Left lung (tissue), 10 donors: ENCODE results near the gene AGO3. TPM values are rescaled to one million over a fixed set of nuclear protein-coding genes. Genes with fewer than 3 reads are reported as not detected.

Experiments
- ATAC-seq: fragments of 200-7000 bp; cut with Tn5 transposase; one replicate; pipeline ENCODE4 v1.9.1; 2020; ENCODE audit warnings: moderate library complexity
- DNase-seq, 4 donors: peaks; one replicate each; pipeline ENCODE4 v3.0.0-alpha.2; 2013 to 2020
- H3K27ac ChIP-seq, 2 donors: fragments of 200-600 bp; sonication (generic) in 1 of 2; one replicate each; pipeline versions ENCODE4 v1.5.0 to v1.8.0; 2020 to 2021
- H3K27me3 ChIP-seq, 2 donors: fragments of 200-600 bp; sonication (generic) in 1 of 2; one replicate each; pipeline versions ENCODE4 v1.5.0 to v1.8.0; 2020 to 2021
- H3K36me3 ChIP-seq, 2 donors: fragments of 200-600 bp; sonication (generic) in 1 of 2; one replicate each; pipeline versions ENCODE4 v1.5.0 to v1.8.0; 2020 to 2021
- H3K4me1 ChIP-seq, 2 donors: fragments of 200-600 bp; one replicate each; pipeline ENCODE4 v1.8.0; 2021
- H3K4me3 ChIP-seq, 2 donors: fragments of 200-600 bp; sonication (generic) in 1 of 2; one replicate each; pipeline versions ENCODE4 v1.5.0 to v1.8.0; 2020 to 2021; ENCODE audit warnings: mild to moderate bottlenecking in 1 of 2
- H3K9me3 ChIP-seq, 2 donors: fragments of 200-600 bp; sonication (generic) in 1 of 2; one replicate each; pipeline versions ENCODE4 v1.5.0 to v1.8.0; 2020 to 2021
- intact Hi-C, 2 donors: fragments of 100-400 bp; cut with DNase I; formaldehyde crosslinking; loops; one replicate each; pipeline versions ENCODE4 v1.11.2 to v1.14.2; 2022
- polyA plus RNA-seq, 6 donors: library from polyadenylated mRNA; unstranded; fragments of 120-200 nt; gene quantifications; one replicate each; pipeline ENCODE4 v1.2.1, GENCODE V29; 2013; ENCODE audit not compliant: insufficient read length in 6 of 6
- total RNA-seq, 2 donors: library from RNA; stranded (reverse); fragmentation: NEBNext Ultra II Directional; extraction: Animal tissue kit (Norgen Biotek cat#: 25700); gene quantifications; one replicate each; pipeline ENCODE4 v1.2.1, GENCODE V29; 2021
- TF ChIP-seq, protein P1 (sequence below), 2 donors: fragments of 200-600 bp; sonication (generic) in 1 of 2; IDR thresholded peaks; one replicate each; pipeline versions ENCODE4 v1.5.0 to v1.8.0; 2021; ENCODE audit warnings: antibody characterized with exemption in 2 of 2
- donor health status: DM: no; HTN: yes; CAD: no.
- donor health status: DM: no; HTN: no; CAD: no.

The AGO3 gene
- total and polyA plus RNA-seq, 8 donors = 18.7 to 30.1 (median 21.9) TPM

DNA sequence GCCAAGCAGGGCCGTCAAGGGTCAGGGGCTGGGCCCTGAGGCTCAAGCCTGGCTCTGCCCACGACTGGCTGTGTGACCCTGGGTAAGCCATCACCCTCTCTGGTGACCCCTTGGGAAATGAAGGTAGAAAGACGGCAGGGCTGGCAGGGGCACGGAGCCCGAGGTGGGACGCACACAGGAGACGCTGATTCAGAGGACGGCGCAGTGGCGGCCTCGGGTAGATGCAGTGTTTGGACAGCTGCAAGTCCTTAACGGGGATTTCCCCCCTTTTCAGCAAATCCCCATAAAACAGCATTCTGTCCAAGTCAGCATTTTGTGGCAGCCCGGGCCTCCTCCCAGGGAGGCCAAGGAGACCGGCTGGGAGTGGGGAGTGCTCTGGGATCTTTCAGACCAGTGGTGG lies 177.4 kb downstream of the AGO3 start:
- DNase-seq (no peak), ATAC-seq (no peak)
- H3K4me1 ChIP-seq = peaks cover 0 to 8% of the 10 kb centered on the region in 2 donors
- no peaks in the 10 kb centered on the region for H3K9me3 ChIP-seq
- TF ChIP-seq, protein P1, sequence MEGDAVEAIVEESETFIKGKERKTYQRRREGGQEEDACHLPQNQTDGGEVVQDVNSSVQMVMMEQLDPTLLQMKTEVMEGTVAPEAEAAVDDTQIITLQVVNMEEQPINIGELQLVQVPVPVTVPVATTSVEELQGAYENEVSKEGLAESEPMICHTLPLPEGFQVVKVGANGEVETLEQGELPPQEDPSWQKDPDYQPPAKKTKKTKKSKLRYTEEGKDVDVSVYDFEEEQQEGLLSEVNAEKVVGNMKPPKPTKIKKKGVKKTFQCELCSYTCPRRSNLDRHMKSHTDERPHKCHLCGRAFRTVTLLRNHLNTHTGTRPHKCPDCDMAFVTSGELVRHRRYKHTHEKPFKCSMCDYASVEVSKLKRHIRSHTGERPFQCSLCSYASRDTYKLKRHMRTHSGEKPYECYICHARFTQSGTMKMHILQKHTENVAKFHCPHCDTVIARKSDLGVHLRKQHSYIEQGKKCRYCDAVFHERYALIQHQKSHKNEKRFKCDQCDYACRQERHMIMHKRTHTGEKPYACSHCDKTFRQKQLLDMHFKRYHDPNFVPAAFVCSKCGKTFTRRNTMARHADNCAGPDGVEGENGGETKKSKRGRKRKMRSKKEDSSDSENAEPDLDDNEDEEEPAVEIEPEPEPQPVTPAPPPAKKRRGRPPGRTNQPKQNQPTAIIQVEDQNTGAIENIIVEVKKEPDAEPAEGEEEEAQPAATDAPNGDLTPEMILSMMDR (IDR thresholded peaks at IDR 0.05) = no peak
- no peak overlapping the region for H3K27ac ChIP-seq
- no peaks in the 10 kb centered on the region for H3K36me3 ChIP-seq
- H3K27me3 ChIP-seq = no peaks in the 10 kb centered on the region
- intact Hi-C loops = no loop called here
- no peak overlapping the region for H3K4me3 ChIP-seq

DNA sequence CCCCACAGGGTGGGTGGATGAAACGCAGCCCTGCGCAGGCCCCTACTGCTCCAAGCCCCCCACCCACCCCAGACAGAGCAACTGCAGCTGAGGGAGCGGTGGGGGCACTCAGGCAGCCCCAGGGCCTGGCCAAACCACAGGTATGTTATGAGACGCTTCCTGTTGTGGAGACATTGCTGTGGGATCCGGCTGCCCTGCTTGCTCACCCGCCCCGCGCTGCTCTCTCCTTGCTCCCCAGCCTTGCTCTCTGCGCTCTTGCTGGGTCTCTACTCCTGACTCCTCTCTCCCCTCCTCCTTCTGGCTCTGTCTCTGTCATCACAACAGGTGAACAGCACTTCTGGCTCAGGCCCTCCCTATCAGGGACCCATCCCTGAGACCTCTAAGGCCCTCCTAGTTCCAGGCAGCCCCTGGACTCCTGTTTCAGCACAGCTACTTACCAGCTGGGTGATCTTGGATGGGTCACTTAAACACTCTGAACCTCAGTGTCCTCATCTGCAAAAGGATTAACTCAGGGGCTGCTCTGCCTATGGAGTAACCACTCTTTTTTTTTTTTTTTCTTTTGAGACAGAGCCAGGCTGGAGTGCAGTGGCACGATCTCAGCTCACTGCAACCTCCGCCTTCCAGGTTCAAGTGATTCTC lies 178.3 kb downstream of the AGO3 start:
- intact Hi-C loops = no loop called here

DNA sequence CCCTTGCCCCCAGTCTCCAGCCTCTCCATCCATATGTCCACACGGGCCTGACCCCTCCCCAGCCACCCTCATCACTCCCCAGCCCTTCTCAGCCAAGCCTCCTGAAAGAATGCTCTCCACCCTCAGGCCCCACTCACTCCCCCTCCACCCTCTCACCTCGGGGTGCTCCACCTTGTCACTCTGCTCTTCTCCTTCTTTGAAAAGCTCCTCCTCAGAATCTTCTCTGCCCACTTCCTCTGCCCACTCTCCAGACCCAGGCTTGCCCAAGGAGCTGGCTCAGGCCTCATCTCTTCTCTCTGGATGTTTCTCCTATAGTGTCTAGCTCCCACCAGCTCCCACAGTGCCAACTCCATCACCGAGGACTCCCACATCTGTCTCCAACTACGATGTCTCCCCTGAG lies 180.2 kb downstream of the AGO3 start:
- ATAC-seq (no peak), DNase-seq (no peak)
- intact Hi-C loops = no loop called here
- Histone ChIP-seq H3K36me3 (no peaks in the 10 kb centered on the region), H3K4me3 (no peak overlapping the region), H3K27me3 (no peaks in the 10 kb centered on the region), H3K4me1 (peaks cover 5 to 17% of the 10 kb centered on the region in 2 donors), H3K9me3 (no peaks in the 10 kb centered on the region), H3K27ac (no peak overlapping the region)
- TF ChIP-seq, protein P1 (IDR thresholded peaks at IDR 0.05) = no peak

More for the DNA sequence above, 178.3 kb downstream of the AGO3 start:
- H3K4me1 ChIP-seq = peaks cover 0 to 8% of the 10 kb centered on the region in 2 donors
- no peak overlapping the region for H3K27ac ChIP-seq
- no peaks in the 10 kb centered on the region for H3K9me3 ChIP-seq
- no peaks in the 10 kb centered on the region for H3K27me3 ChIP-seq
- no peak overlapping the region for H3K4me3 ChIP-seq
- DNase-seq = no peak
- H3K36me3 ChIP-seq = no peaks in the 10 kb centered on the region
- TF ChIP-seq, protein P1 (IDR thresholded peaks at IDR 0.05) = no peak
- peak; percentile 14 for ATAC-seq

DNA sequence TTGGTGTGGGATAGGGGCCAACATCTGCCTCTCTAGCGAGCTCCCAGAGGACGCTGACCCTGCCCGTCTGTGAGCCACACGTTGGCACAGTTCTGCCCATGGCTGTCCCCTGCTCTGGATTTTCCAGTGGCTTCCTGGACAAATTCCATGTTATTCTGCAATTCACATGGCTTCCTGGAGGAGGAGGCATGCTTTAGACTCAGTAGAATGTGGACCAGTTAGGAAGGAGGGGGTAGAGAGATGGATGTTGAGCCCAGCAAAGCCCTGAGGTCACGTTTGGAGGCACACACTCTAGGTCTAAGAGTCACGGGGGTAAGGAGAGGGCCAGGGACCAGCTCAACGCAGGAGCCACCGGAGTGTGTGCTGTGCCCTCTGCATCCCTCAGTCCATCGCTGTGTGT lies 181.9 kb downstream of the AGO3 start:
- Histone ChIP-seq H3K4me3 (no peak overlapping the region), H3K4me1 (peaks cover 5 to 21% of the 10 kb centered on the region in 2 donors), H3K36me3 (no peaks in the 10 kb centered on the region), H3K27ac (no peak overlapping the region), H3K9me3 (no peaks in the 10 kb centered on the region), H3K27me3 (no peaks in the 10 kb centered on the region)
- TF ChIP-seq, protein P1 (IDR thresholded peaks at IDR 0.05) = no peak
- DNase-seq (peak in 1 of 4 donors; percentile 24), ATAC-seq (no peak)
- intact Hi-C loops = no loop called here

DNA sequence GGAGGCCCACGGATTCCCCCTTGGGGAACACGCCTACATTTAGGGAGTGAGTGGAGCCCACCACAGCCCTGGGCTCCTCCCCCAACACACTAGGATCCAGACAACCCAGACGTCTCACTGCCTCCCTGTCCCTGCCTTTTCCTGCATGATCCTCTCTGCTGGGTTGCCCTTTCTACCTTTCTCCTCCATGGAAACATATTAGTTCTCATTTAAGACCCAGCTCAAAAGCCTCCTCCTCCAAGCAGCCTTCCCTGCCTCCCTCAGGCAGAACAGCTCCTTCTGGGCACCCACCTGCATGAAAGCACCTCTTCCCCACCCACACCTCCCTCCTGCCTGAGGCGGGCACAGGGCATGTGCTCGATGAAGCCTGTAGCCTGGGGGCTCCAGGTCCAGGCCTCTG lies 183.5 kb downstream of the AGO3 start:
- Histone ChIP-seq H3K27ac (no peak overlapping the region), H3K4me1 (peaks cover 5 to 16% of the 10 kb centered on the region in 2 donors), H3K9me3 (no peaks in the 10 kb centered on the region), H3K4me3 (no peak overlapping the region), H3K27me3 (no peaks in the 10 kb centered on the region), H3K36me3 (no peaks in the 10 kb centered on the region)
- intact Hi-C loops = no loop called here
- TF ChIP-seq, protein P1 (IDR thresholded peaks at IDR 0.05) = no peak
- ATAC-seq (no peak), DNase-seq (no peak)
